HCT116 (cell line): ENCODE data around the gene FBXO11. TPM values are rescaled to one million over a fixed set of nuclear protein-coding genes. Genes with fewer than 3 reads are reported as not detected.

Experiments used
- ATAC-seq: fragments of 200-7000 bp; cut with Tn5 transposase; 2 replicates; pipeline ENCODE4 v1.9.1; 2020; ENCODE audit warnings: mild to moderate bottlenecking, moderate library complexity
- BruUV-seq: library from RNA; stranded (reverse); fragments of 400-500 nt; replicated peaks from 2 replicates; lab custom pipeline; 2021; lab: Mats Ljungman, UMichigan
- CTCF ChIA-PET: fragments of 300-600 bp; sonication (Branson Sonifier 250); formaldehyde crosslinking; loops from one replicate; lab custom pipeline; 2021; ENCODE audit warnings: antibody characterized with exemption; lab: Charles Lee
- POLR2A ChIA-PET: fragments of 300-600, 350-600 bp; sonication (Branson Sonifier 250); formaldehyde crosslinking; loops from one replicate; lab custom pipeline; 2021; ENCODE audit warnings: antibody characterized with exemption; lab: Charles Lee
- RAD21 ChIA-PET, 2 experiments: fragments of 300-600 bp; sonication (Branson Sonifier 250); formaldehyde crosslinking; loops; one replicate each; lab custom pipeline; 2023; ENCODE audit warnings: low total read pairs in 2 of 2; ENCODE audit not compliant: uncharacterized antibody in 2 of 2, unreplicated experiment in 2 of 2, low non-redundant PET in 1 of 2; lab: Charles Lee
- DNase-seq: peaks from one replicate; pipeline ENCODE4 v3.0.0-alpha.2; 2010; ENCODE audit warnings: low read depth, low spot score
- H2AFZ ChIP-seq: fragments of 200-600 bp; shearing (Covaris generic), sonication (generic); 2 replicates; pipeline ENCODE4 v1.6.1; 2017; ENCODE audit warnings: low read depth, mixed run types, mixed read lengths, antibody characterized with exemption, low read length; ENCODE audit not compliant: poor library complexity, severe bottlenecking
- H3K27ac ChIP-seq: 2 replicates; pipeline ENCODE4 v1.5.1; 2012; ENCODE audit warnings: low read depth, low read length
- H3K27me3 ChIP-seq: fragments of 200-600 bp; sonication (generic); 2 replicates; pipeline ENCODE4 v1.6.1; 2016; ENCODE audit warnings: mixed run types, low read length, mixed read lengths; ENCODE audit not compliant: insufficient read depth
- H3K36me3 ChIP-seq, 2 experiments: fragments of 200-500 bp in 1 of 2; fragments of 200-600 bp in 1 of 2; sonication (Bioruptor generic) in 1 of 2; sonication (generic) in 1 of 2; 2 replicates each; pipeline versions ENCODE4 v1.5.1 to v1.6.1; 2014 to 2016; ENCODE audit warnings: low read length in 2 of 2, inconsistent platforms in 1 of 2, mixed read lengths in 1 of 2, mixed run types in 1 of 2; ENCODE audit not compliant: insufficient read depth in 2 of 2, control insufficient read depth in 1 of 2
- H3K4me1 ChIP-seq, 2 experiments: fragments of 200-600 bp in 1 of 2; sonication (generic) in 1 of 2; 2 replicates each; pipeline versions ENCODE4 v1.5.1 to v1.6.1; 2012 to 2017; ENCODE audit warnings: low read length in 2 of 2, inconsistent platforms in 1 of 2, mild to moderate bottlenecking in 1 of 2, mixed read lengths in 1 of 2, mixed run types in 1 of 2, moderate library complexity in 1 of 2; ENCODE audit not compliant: insufficient read depth in 2 of 2, control insufficient read depth in 1 of 2
- H3K4me2 ChIP-seq: fragments of 200-600 bp; sonication (generic); 2 replicates; pipeline ENCODE4 v1.6.1; 2017; ENCODE audit warnings: mixed run types, low read length, mixed read lengths
- H3K4me3 ChIP-seq, 2 experiments: fragments of 200-600 bp in 1 of 2; sonication (generic) in 1 of 2; replicated peaks in 1 of 2; 2 replicates each; pipeline ENCODE4 v1.5.1; 2011 to 2016; ENCODE audit warnings: low read length in 2 of 2, control low read depth in 1 of 2, low read depth in 1 of 2, mild to moderate bottlenecking in 1 of 2, mixed read lengths in 1 of 2, mixed run types in 1 of 2
- H3K79me2 ChIP-seq: fragments of 200-600 bp; sonication (generic); 2 replicates; pipeline ENCODE4 v1.6.1; 2017; ENCODE audit warnings: mild to moderate bottlenecking, mixed run types, low read length, moderate library complexity, mixed read lengths; ENCODE audit not compliant: insufficient read depth
- H3K9ac ChIP-seq: fragments of 200-600 bp; sonication (generic); 2 replicates; pipeline ENCODE4 v1.6.1; 2016; ENCODE audit warnings: low read length, mixed read lengths
- H3K9me2 ChIP-seq: fragments of 200-600 bp; sonication (generic), shearing (Covaris generic); 2 replicates; pipeline ENCODE4 v1.6.1; 2017; ENCODE audit warnings: mixed run types, mild to moderate bottlenecking, moderate library complexity; ENCODE audit not compliant: insufficient read depth
- H3K9me3 ChIP-seq, 2 experiments: fragments of 200-500 bp in 1 of 2; fragments of 200-600 bp in 1 of 2; sonication (Bioruptor generic) in 1 of 2; sonication (generic) in 1 of 2; 2 replicates each; pipeline ENCODE4 v1.6.1; 2014 to 2017; ENCODE audit warnings: low read length in 2 of 2, mixed read lengths in 2 of 2, inconsistent platforms in 1 of 2, low read depth in 1 of 2, mild to moderate bottlenecking in 1 of 2, mixed run types in 1 of 2, moderate library complexity in 1 of 2; ENCODE audit not compliant: control insufficient read depth in 1 of 2, insufficient read depth in 1 of 2
- H4K20me1 ChIP-seq: fragments of 200-600 bp; sonication (generic), shearing (Covaris generic); 2 replicates; pipeline ENCODE4 v1.6.1; 2017; ENCODE audit warnings: mixed run types, mild to moderate bottlenecking, moderate library complexity; ENCODE audit not compliant: insufficient read depth
- CEBPB ChIP-seq: IDR thresholded peaks from 2 replicates; pipeline ENCODE4 v1.6.1; 2012; ENCODE audit warnings: low read depth
- EZH2phosphoT487 ChIP-seq: fragments of 200-600 bp; IDR thresholded peaks from 2 replicates; pipeline ENCODE4 v1.6.1; 2018; ENCODE audit warnings: antibody characterized with exemption, borderline replicate concordance
- POLR2AphosphoS5 ChIP-seq: IDR thresholded peaks from 2 replicates; pipeline ENCODE4 v1.6.1; 2011; ENCODE audit warnings: mild to moderate bottlenecking, low read depth, low read length, moderate library complexity
- RAD21 ChIP-seq: IDR thresholded peaks from 2 replicates; pipeline ENCODE4 v1.6.1; 2012; ENCODE audit warnings: low read depth, mild to moderate bottlenecking
- intact Hi-C: fragments of 100-400 bp; cut with micrococcal nuclease; formaldehyde crosslinking; loops from 2 replicates; pipeline ENCODE4 v1.10.0; 2022
- total RNA-seq: library from RNA; stranded (reverse); gene quantifications from one replicate; pipeline ENCODE4 v1.2.1, GENCODE V29; 2021; ENCODE audit not compliant: unreplicated experiment
- TF ChIP-seq, protein P1 (sequence below), 3 experiments: fragments of 200-600 bp in 1 of 3; sonication (generic) in 1 of 3; IDR thresholded peaks in 2 of 3; conservative IDR thresholded peaks in 1 of 3; 2 replicates each; pipeline ENCODE4 v1.5.1; 2012 to 2017; ENCODE audit warnings: low read depth in 2 of 3, low read length in 2 of 3, antibody characterized with exemption in 1 of 3, borderline replicate concordance in 1 of 3, control low read depth in 1 of 3, mild to moderate bottlenecking in 1 of 3, mixed read lengths in 1 of 3, mixed run types in 1 of 3, moderate library complexity in 1 of 3; ENCODE audit not compliant: insufficient read depth in 1 of 3

FBXO11 gene
- total RNA-seq, 1 experiment from 2014 or later: 60.2 TPM

DNA sequence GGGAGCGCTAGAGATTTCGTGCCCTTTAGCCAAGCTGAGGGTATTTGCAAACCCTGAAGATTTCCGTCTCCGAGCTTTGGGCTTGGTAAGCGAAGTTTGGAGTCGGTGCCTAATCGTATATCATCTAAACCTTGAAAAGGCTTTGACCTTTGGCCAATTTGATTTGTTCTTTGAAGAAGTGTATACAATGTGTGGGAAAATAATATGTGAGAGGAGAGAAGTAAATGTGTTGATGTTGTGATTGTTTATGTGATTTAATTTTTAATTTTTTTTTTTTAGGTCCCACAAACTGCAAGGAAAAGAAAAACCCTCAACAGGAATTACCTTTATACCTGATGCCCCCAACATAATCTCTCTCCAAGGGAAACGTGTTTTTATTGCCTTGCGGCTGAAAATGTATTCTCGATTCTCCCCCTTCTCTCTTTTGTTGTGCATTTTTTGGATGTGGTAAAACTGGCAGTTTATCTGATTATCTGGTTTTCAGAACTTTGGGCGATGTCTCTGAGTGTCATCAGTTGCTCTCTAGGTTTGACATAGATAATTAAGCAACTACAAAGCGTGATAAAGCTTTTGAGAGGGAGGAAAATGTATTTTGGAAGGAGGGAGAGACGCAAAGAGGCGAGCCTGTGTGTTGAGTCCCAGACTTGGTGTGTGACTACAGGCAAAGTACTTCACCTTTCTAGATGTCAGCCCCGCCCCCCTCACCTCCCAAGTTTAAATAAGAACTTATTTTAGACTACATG lies 912 bp upstream of the FBXO11 start:
- POLR2A ChIA-PET: interaction anchor here (0.7 to 1.1 kb wide), 6 partner anchors 10 to 427 kb away, joined by 3 to 8 read pairs (median 4); no protein-coding TSS in a partner anchor
- TF ChIP-seq EZH2phosphoT487 (no peak), POLR2AphosphoS5 (peak; percentile 58; the same call in 1 of the 2 replicates), CEBPB (0 out of 2 replicates have a peak, but pooled peaks have one; percentile 0), RAD21 (peak; percentile 65; the same call in 1 of the 2 replicates)
- TF ChIP-seq, protein P1, sequence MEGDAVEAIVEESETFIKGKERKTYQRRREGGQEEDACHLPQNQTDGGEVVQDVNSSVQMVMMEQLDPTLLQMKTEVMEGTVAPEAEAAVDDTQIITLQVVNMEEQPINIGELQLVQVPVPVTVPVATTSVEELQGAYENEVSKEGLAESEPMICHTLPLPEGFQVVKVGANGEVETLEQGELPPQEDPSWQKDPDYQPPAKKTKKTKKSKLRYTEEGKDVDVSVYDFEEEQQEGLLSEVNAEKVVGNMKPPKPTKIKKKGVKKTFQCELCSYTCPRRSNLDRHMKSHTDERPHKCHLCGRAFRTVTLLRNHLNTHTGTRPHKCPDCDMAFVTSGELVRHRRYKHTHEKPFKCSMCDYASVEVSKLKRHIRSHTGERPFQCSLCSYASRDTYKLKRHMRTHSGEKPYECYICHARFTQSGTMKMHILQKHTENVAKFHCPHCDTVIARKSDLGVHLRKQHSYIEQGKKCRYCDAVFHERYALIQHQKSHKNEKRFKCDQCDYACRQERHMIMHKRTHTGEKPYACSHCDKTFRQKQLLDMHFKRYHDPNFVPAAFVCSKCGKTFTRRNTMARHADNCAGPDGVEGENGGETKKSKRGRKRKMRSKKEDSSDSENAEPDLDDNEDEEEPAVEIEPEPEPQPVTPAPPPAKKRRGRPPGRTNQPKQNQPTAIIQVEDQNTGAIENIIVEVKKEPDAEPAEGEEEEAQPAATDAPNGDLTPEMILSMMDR (IDR thresholded peaks at IDR 0.05 in 2 of 3, conservative IDR thresholded peaks at IDR 0.05 in 1 of 3; ENCODE audit: borderline replicate concordance in 1 of 3, insufficient read depth in 1 of 3, low read depth in 2 of 3, low read length in 2 of 3): peak in 1 of 3 experiments; percentile 26; a peak in 1 of 6 replicates
- H3K27me3 ChIP-seq: no peaks in the 10 kb centered on the region
- RAD21 ChIA-PET: no interaction called here
- no peaks in the 10 kb centered on the region for H3K36me3 ChIP-seq
- no peak for ATAC-seq
- H2AFZ ChIP-seq: peak overlapping the region; percentile 49
- H3K4me2 ChIP-seq: peak overlapping the region; percentile 78
- H3K4me1 ChIP-seq: peaks cover 10 to 21% of the 10 kb centered on the region in 2 experiments
- BruUV-seq: TSS peak; percentile 93
- CTCF ChIA-PET: interaction anchor here (0.6 to 2.0 kb wide), 7 partner anchors 10 to 473 kb away, joined by 3 to 14 read pairs (median 3); no protein-coding TSS in a partner anchor
- H3K4me3 ChIP-seq: peak overlapping the region; percentile 57 to 60
- peak overlapping the region; percentile 53 for H3K9ac ChIP-seq
- intact Hi-C loops: loop anchor here (2.0 kb wide), 2 partner anchors 48 to 200 kb away; no protein-coding TSS in a partner anchor
- H3K9me3 ChIP-seq: no peaks in the 10 kb centered on the region
- no peak for DNase-seq
- H3K79me2 ChIP-seq: peaks cover 29% of the 10 kb centered on the region
- H4K20me1 ChIP-seq: peaks cover 6% of the 10 kb centered on the region; the same call in 1 of the 2 replicates
- H3K27ac ChIP-seq: peak overlapping the region; percentile 80
- no peaks in the 10 kb centered on the region for H3K9me2 ChIP-seq
